ENCODE measurements around the gene GTPBP2.
"Not testable (repeated sequence)": the region's sequence is repeated elsewhere in the genome, so short reads cannot be mapped to it uniquely, and the experiment has no call there.

The GTPBP2 gene

DNA sequence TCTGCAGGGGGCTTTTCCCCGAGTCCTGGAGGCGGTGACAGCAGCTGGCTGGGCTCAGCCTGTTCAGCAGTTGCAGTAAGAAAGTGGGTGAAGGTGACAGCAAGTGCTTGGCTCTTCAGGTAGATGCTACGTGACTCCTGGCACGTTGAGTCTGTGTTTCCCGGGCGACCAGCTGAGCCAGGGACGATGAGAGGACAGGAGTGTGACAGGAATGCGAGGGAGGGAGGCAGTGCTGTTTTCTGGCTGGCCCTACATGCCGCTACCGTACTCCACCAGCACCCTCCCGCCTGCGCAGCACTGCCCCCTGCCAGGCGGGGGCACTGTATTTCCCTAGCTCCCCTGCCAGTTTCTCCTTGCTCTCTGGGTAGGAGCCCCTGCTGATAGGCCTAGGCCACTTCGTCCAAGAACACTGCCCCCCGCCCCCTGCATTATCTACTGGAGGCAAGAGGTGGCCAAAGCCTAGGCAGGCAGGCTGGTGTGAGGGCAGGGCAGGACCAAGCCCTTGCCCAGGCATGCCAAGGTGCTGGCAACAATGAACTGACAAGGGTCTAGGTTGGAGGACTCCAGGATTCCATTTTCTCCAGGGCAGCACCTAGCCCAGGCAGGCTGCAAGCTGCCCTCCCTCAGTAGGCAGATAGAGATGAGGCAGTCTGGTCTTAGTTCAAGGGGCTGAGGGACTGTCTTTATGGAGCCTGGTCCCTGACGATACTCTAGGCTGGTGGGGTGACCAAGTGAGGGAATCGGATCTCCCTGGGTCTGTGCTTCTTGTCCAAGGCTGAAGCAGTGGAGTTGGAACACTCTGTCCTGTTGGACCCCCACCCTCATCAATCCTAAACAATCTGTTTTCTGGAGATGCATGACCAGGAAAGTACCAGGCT is 39.3 kb upstream of the GTPBP2 start:
- peak overlapping the region; percentile 29 to 67 for H3K4me3 Mint-ChIP-seq
- no peak overlapping the region for H3K27ac Mint-ChIP-seq
- ATAC-seq (peak; percentile 74), DNase-seq (peak; percentile 60 to 65)
- no peaks in the 10 kb centered on the region for H3K27me3 Mint-ChIP-seq
- peaks cover 56% of the 10 kb centered on the region for H3K4me1 Mint-ChIP-seq
- no peaks in the 10 kb centered on the region for H3K9me3 Mint-ChIP-seq

DNA sequence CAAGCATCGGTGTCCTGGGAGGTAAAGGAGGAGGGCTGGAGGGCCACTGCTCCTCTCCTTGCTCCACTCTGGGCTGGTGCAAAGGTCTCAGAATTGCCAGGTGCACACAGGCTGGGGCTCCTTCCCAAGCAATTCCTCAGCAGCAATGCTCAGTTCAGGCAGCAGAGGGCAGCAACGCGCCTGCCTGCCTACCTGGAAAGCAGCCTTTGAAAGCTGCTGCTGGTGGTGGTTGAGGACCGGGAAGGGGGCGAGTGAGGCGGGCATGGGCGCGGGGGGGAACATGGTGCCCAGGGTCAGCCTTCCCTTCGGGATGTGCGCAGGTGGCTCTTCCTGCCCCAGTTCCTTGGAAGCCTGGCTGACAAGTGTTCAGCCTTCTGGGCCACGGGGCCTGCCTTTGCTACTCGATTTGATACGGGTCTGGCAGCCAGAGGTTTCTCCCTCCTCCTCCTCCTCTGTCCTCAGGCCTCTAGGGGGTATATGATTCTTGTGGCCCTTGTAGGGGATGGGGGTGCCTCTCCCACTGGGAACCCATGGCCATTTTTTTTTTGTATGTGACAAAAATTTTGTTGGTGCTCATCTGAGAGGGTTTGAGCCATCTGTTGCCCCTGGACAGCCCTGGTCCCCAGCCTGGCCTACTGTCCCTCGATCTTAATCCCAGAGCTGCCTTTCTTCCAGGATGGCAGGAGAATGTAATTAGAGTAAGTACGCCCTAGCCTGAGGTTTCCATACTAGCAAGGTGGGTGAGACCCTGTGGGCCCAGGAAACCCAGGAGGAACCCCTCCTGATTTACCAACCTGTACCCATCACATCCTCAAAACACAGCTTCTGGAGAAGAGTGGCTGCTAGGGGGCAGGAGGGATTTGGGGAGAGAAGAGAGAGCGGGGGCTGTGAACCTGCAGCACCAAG is 38.4 kb upstream of the GTPBP2 start:
- peak; percentile 64 for ATAC-seq
- no peaks in the 10 kb centered on the region for H3K9me3 Mint-ChIP-seq
- H3K4me1 Mint-ChIP-seq, result peaks cover 65% of the 10 kb centered on the region
- peak overlapping the region in 1 of 2 donors; percentile 57 for H3K27ac Mint-ChIP-seq
- H3K27me3 Mint-ChIP-seq, result no peaks in the 10 kb centered on the region
- H3K4me3 Mint-ChIP-seq, result peak overlapping the region; percentile 29 to 67
- peak; percentile 78 to 84 for DNase-seq

DNA sequence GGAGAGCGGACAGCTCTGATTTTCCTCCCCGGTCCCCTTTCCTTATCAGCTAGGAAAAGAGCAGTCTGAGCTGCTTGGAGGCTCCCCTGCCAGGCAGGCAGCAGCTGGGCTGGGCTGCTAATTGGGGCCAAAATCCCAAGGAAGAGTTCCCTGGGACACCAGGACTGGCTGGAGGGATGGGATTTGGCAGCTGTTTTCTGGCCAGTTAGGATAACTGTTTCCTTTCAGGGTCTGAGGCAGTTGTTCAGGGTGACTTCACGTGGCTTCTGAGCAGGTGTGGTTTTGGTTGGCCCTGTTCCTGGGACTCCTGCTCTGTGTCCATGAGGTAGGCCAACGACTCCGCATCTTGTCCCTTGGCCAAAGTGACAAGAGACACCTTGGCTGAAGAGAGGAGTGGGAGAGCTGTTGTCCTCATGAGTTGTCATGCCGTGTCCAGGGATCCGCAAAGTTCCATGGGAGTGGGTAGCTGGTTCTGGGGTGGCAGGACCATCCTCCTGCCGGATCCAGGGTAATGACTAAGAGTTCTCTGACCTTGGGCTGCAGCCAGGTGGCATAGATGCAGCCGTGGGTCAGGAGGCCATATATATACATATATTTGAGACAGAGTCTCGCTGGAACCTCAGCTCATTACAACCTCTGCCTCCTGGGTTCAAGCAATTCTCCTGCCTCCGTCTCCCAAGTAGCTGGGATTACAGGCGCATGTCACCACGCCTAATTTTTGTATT is 37.3 kb upstream of the GTPBP2 start:
- peak overlapping the region in 1 of 2 donors; percentile 72 for H3K27ac Mint-ChIP-seq

DNA sequence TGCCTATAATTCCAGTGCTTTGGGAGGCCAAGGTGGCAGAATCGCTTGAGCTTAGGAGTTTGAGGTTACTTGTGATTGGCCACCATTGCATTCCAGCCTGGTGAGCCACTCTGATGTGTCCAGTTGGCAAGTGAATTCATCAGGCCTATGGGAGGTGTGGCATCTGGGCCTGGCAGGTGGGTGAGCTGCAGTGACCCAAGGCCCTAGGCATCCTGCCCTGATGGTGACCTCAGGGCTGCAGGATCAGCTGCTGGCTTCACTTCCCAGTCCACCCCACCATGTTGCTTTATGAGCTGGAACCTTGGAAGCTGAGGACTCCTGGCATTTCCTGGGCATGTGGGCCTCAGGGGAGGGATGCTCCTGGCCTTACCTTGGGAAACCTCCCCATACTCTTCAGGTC is 36.3 kb upstream of the GTPBP2 start:
- no peak overlapping the region for H3K27ac Mint-ChIP-seq
- H3K9me3 Mint-ChIP-seq, result no peaks in the 10 kb centered on the region
- no peak overlapping the region for H3K4me3 Mint-ChIP-seq
- ATAC-seq, result no peak
- H3K27me3 Mint-ChIP-seq, result no peaks in the 10 kb centered on the region
- no peak for DNase-seq
- H3K4me1 Mint-ChIP-seq, result peaks cover 56% of the 10 kb centered on the region

More for the DNA sequence above, 37.3 kb upstream of the GTPBP2 start:
- no peak overlapping the region for H3K4me3 Mint-ChIP-seq
- DNase-seq (no peak), ATAC-seq (no peak)
- H3K9me3 Mint-ChIP-seq, result no peaks in the 10 kb centered on the region
- H3K27me3 Mint-ChIP-seq, result no peaks in the 10 kb centered on the region
- H3K4me1 Mint-ChIP-seq, result peaks cover 65% of the 10 kb centered on the region

DNA sequence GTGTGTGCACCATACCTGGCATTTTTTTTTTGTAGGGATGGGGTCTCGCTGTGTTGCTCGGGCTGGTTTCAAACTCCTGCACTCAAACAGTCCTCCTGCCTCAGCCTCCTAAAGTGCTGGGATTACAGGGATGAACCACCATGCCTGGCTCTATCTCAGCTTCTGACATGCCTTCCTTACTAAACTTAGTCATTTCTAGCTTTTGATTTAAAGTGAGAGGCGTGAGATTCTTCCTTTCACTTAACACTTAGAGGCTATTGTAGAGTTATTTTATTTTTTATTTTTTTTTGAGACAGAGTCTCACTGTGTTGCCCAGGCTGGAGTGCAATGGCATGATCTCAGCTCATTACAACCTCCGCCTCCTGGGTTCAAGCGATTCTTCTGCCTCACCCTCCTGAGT is 33.9 kb upstream of the GTPBP2 start:
- not testable (repeated sequence) for H3K4me3 Mint-ChIP-seq, DNase-seq, H3K27ac Mint-ChIP-seq, ATAC-seq, H3K9me3 Mint-ChIP-seq, H3K27me3 Mint-ChIP-seq
- peaks cover 31% of the 10 kb centered on the region for H3K4me1 Mint-ChIP-seq

DNA sequence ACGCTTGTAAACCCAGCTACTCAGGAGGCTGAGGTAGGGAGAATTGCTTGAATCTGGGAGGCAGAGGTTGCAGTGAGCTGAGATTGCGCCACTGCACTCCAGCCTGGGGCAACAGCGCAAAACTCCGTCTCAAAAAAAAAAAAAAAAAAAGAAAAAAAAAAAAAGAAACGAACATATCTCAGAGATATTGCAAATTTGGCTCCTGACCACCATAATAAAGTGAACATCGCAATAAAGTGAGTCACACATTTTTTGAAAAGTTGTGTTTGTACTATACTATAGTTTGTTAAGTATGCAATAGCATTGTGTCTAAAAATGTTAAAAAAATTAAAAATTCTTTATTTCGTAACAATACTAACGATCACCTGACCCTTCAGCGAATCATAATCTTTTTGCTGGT is 29.1 kb upstream of the GTPBP2 start:
- Mint-ChIP-seq H3K27me3 (no peaks in the 10 kb centered on the region), H3K9me3 (no peaks in the 10 kb centered on the region), H3K27ac (no peak overlapping the region), H3K4me3 (no peak overlapping the region), H3K4me1 (peaks cover 15% of the 10 kb centered on the region)
- no peak for ATAC-seq
- DNase-seq, result no peak

DNA sequence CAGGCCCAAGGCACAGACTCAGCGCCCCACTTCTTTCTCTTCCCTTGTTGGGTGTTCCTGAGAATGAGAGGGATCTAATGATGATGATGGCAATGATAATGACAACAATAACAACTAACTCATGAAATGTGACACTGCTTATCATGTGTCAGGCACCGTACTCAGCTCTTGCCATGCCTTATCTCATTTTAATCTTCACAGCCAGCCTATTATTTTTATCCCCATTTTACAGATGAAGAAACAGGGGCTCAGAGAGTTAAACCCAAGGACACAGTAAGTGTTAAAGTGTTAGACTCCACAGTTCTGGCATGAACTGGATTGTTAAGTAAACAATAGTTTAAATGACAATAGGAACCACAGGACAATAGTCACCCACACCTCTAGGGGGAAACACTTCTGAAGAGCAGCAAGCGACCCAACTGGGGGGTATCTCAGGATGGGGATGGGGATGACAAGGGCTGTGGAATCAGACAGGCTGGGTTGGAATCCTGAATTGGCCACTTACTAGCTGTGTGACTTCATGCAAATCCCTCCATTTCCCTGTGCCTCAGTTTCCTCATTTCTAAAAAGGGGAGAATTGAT is 28.2 kb upstream of the GTPBP2 start:
- no peaks in the 10 kb centered on the region for H3K9me3 Mint-ChIP-seq
- no peak for ATAC-seq
- no peaks in the 10 kb centered on the region for H3K27me3 Mint-ChIP-seq
- H3K4me1 Mint-ChIP-seq, result peaks cover 7% of the 10 kb centered on the region
- DNase-seq, result no peak
- H3K4me3 Mint-ChIP-seq, result no peak overlapping the region
- no peak overlapping the region for H3K27ac Mint-ChIP-seq

DNA sequence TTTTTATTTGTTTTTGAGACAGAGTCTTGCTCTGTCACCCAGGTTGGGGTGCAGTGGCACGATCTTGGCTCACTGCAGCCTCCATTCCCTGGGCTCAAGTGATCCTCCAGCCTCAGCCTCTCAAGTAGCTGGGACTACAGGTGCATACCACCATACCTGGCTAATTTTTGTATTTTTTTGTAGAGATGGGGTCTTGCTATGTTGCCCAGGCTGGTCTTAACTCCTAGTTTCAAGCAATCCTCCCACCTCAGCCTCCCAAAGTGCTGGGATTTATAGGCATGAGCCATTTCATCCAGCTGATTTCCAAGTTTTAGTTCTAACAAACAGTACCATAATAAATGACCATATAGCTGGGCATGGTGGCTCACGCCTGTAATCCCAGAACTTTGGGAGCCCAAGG is 23.8 kb upstream of the GTPBP2 start:
- not testable (repeated sequence) for H3K4me1 Mint-ChIP-seq, H3K27me3 Mint-ChIP-seq, H3K4me3 Mint-ChIP-seq, DNase-seq, ATAC-seq, H3K27ac Mint-ChIP-seq, H3K9me3 Mint-ChIP-seq

DNA sequence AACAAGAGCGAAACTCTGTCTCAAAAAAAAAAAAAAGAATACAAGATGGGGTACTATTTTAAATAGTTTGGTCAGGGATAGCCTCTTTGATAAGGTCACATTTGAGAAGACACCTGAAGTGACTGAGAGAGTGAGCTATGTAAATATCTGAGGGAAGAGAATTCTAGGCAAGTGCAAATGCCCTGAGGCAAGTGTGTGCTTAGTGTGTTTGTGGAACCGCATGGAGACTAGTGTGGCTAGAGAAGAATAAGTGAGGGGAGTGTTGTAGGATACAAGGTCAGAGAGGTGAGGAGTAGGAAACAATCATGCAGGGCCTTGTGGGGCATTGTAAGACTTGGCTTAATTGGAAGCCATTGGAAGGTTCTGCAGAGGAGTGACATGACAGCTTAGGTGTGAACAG is 19.2 kb upstream of the GTPBP2 start:
- Mint-ChIP-seq H3K27me3 (no peaks in the 10 kb centered on the region), H3K4me1 (peaks cover 7% of the 10 kb centered on the region), H3K4me3 (no peak overlapping the region), H3K27ac (no peak overlapping the region), H3K9me3 (no peaks in the 10 kb centered on the region)
- no peak for DNase-seq
- no peak for ATAC-seq

DNA sequence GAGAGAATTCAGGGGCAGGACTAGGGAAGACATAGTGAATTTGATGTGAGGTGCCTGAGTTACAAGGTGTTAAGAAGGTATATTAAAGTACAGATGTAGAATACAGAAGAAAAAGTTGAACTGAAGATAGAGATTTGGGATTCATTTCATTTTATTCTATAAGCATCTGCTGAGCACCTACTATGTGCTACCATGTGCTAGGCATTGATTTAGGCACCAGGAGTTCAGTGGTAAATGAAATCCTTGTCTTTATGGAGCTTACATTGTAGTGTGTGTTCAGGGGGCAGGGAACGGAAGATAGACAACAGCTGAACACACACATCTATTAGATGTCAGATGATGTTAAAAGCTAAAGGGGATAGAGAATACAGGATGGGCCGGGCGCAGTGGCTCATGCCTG is 18.5 kb upstream of the GTPBP2 start:
- DNase-seq (no peak), ATAC-seq (no peak)
- H3K27me3 Mint-ChIP-seq, result no peaks in the 10 kb centered on the region
- H3K4me1 Mint-ChIP-seq, result peaks cover 11% of the 10 kb centered on the region
- no peaks in the 10 kb centered on the region for H3K9me3 Mint-ChIP-seq
- no peak overlapping the region for H3K4me3 Mint-ChIP-seq
- H3K27ac Mint-ChIP-seq, result no peak overlapping the region

DNA sequence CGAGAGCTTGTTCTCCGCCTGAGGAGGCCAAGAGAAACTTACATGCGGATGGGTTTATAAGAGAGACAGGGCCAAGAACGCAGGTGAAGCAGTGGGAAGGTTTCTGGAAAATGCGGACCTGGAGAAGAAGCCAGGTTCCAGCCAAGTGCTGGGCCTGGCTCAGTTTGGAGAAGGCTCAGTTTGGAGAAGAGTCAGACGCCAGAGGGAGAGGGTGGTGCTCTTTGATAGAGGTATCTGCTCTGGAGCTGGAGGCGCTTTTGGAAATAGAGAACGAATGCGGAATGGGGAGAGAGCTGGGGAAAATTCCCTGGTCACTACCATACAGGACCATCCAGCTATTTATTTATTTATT is 16.5 kb upstream of the GTPBP2 start:
- no peaks in the 10 kb centered on the region for H3K9me3 Mint-ChIP-seq
- peak overlapping the region; percentile 85 to 86 for H3K4me3 Mint-ChIP-seq
- ATAC-seq (peak; percentile 35), DNase-seq (no peak)
- H3K27ac Mint-ChIP-seq, result peak overlapping the region; percentile 21 to 68
- peaks cover 19% of the 10 kb centered on the region for H3K4me1 Mint-ChIP-seq
- H3K27me3 Mint-ChIP-seq, result no peaks in the 10 kb centered on the region

DNA sequence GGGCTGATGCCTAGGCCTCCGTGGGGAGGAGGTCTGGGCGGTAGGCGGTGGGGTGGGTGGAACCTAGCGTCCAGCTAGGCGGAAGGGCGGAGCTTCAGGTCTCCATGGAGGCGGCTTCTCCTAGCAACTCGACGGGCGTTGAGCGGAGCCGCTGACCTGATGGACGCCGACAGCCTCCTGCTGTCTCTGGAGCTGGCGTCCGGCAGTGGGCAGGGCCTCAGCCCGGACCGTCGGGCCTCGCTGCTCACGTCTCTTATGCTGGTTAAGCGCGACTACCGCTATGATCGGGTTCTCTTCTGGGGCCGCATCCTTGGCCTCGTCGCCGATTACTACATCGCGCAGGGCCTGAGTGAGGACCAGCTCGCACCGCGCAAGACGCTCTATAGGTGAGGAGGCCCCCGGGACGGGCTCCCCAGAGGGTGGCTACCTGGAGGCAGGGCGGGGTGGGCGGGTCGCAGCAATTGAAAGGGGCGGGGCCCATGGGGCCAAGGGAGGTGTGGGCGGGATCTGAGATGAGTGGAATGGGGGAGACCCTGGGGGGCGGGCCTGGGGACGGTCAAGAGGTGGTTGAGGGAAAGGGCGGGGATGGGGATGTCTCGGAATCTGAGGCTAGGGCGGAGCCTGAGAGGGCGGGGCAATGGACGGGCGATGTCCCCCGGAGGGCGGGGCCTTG is 16.0 kb upstream of the GTPBP2 start, which contains the start of gene RSPH9:
RSPH9 (plus strand) TSS at position 97 of the 673 bp plus-strand sequence; CDS start at position 160, 63 bp downstream.
- peak within 1 kb of the TSS; percentile 21 to 68 for H3K27ac Mint-ChIP-seq
- H3K27me3 Mint-ChIP-seq, result no peaks in the 10 kb centered on the region
- ATAC-seq (peak; percentile 90), DNase-seq (peak; percentile 64 to 78)
- peaks cover 24% of the 10 kb centered on the region for H3K4me1 Mint-ChIP-seq
- H3K4me3 Mint-ChIP-seq, result peak within 1 kb of the TSS; percentile 85 to 86
- H3K9me3 Mint-ChIP-seq, result no peaks in the 10 kb centered on the region

DNA sequence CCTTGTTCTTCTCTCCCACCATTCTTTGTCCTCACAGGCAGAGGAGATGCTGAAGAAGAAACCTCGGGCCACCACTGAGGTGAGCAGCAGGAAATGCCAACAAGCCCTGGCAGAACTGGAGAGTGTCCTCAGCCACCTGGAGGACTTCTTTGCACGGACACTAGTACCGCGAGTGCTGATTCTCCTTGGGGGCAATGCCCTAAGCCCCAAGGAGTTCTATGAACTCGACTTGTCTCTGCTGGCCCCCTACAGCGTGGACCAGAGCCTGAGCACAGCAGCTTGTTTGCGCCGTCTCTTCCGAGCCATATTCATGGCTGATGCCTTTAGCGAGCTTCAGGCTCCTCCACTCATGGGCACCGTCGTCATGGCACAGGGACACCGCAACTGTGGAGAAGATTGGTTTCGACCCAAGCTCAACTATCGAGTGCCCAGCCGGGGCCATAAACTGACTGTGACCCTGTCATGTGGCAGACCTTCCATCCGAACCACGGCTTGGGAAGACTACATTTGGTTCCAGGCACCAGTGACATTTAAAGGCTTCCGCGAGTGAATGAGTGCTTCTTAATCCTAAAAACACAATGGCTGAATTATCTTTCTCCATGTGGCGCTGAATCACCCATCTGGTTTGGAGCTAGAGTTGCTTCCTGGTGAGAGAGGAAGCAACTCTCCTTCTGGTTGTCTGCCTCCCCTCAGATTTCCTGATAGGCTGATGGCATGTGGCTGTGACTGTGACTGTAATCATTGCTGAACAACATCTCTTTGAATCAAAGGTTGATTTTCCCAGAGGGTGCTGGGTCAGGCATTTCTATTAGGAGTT is 11.1 kb upstream of the GTPBP2 start:
- ATAC-seq, result no peak
- H3K27me3 Mint-ChIP-seq, result no peaks in the 10 kb centered on the region
- DNase-seq, result no peak
- H3K9me3 Mint-ChIP-seq, result no peaks in the 10 kb centered on the region
- H3K4me1 Mint-ChIP-seq, result peaks cover 62% of the 10 kb centered on the region
- no peak overlapping the region for H3K27ac Mint-ChIP-seq
- H3K4me3 Mint-ChIP-seq, result no peak overlapping the region

DNA sequence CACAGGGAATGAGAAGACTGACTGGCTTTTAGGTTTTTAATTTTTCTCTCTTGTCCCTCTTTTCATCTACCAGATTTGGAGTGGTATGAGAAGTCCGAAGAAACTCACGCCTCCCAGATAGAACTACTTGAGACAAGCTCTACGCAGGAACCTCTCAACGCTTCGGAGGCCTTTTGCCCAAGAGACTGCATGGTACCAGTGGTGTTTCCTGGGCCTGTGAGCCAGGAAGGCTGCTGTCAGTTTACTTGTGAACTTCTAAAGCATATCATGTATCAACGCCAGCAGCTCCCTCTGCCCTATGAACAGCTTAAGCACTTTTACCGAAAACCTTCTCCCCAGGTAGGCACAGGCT is 7.2 kb upstream of the GTPBP2 start:
- DNase-seq (no peak), ATAC-seq (peak; percentile 32)
- Mint-ChIP-seq H3K27me3 (no peaks in the 10 kb centered on the region), H3K27ac (peak overlapping the region; percentile 95 to 97), H3K4me1 (peaks cover 58% of the 10 kb centered on the region), H3K4me3 (peak overlapping the region; percentile 89 to 96), H3K9me3 (no peaks in the 10 kb centered on the region)

Measured in stimulated activated naive CD8-positive, alpha-beta T cell treated with anti-CD3 and anti-CD28 coated beads, Interleukin-15, amount 100 ng/mL, for 72 hours (primary cell).